ENCODE data around the gene PFAS.

- TF ChIP-seq CTCF (IDR thresholded peaks at IDR 0.05) (peak in 1 of 3 experiments; percentile 4), POLR2A (IDR thresholded peaks at IDR 0.05) (peak; percentile 50)
These were observed 26.3 kb upstream of the PFAS start for GRCh38 chr17:8222630-8223355.
